ENCODE data around the gene NDUFB1.

GRCh38 chr14:92105073-92105892 lies 16.2 kb downstream of the NDUFB1 start:
- no peak for TF ChIP-seq EZH2 (IDR thresholded peaks at IDR 0.05; ENCODE audit: low read length, unreplicated experiment)
- TF ChIP-seq, protein P1, sequence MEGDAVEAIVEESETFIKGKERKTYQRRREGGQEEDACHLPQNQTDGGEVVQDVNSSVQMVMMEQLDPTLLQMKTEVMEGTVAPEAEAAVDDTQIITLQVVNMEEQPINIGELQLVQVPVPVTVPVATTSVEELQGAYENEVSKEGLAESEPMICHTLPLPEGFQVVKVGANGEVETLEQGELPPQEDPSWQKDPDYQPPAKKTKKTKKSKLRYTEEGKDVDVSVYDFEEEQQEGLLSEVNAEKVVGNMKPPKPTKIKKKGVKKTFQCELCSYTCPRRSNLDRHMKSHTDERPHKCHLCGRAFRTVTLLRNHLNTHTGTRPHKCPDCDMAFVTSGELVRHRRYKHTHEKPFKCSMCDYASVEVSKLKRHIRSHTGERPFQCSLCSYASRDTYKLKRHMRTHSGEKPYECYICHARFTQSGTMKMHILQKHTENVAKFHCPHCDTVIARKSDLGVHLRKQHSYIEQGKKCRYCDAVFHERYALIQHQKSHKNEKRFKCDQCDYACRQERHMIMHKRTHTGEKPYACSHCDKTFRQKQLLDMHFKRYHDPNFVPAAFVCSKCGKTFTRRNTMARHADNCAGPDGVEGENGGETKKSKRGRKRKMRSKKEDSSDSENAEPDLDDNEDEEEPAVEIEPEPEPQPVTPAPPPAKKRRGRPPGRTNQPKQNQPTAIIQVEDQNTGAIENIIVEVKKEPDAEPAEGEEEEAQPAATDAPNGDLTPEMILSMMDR (conservative IDR thresholded peaks at IDR 0.05; ENCODE audit: low read depth, low read length), result no peak
- TF ChIP-seq EZH2phosphoT487 (IDR thresholded peaks at IDR 0.05; ENCODE audit: borderline replicate concordance, low read length), result no peak
